H1 (cell line): Measurements from ENCODE around the gene NELFB. TPM values are rescaled to one million over a fixed set of nuclear protein-coding genes. Genes with fewer than 3 reads are reported as not detected.
A peak's percentile ranks its signal among the peaks of the same experiment; 100 is the strongest.

Experiments
- CTCF ChIA-PET: fragments of 300-600 bp; sonication (Branson Sonifier 250); formaldehyde crosslinking; loops from one replicate; lab custom pipeline; 2021; ENCODE audit not compliant: partially characterized antibody; lab: Charles Lee
- POLR2A ChIA-PET: fragments of 300-600 bp; sonication (Branson Sonifier 250); formaldehyde crosslinking; loops from one replicate; lab custom pipeline; 2021; ENCODE audit warnings: inconsistent platforms; ENCODE audit not compliant: partially characterized antibody; lab: Charles Lee
- DNase-seq, 2 experiments: peaks; one replicate each; pipeline versions ENCODE4 v3.0.0 to v3.0.0-alpha.2; 2010 to 2022; ENCODE audit warnings: low spot score in 2 of 2, low read depth in 1 of 2, mixed read lengths in 1 of 2
- FAIRE-seq: peaks from 2 replicates; lab custom pipeline; 2011; peaks lifted over from hg19 to GRCh38; lab: Jason Lieb, UNC
- H2AFZ ChIP-seq: 2 replicates; pipeline ENCODE4 v1.8.1; 2012; ENCODE audit warnings: low read length, inconsistent platforms
- H2AK5ac ChIP-seq: 2 replicates; pipeline ENCODE4 v1.6.1; 2013; ENCODE audit warnings: low read depth, low read length
- H2BK120ac ChIP-seq: replicated peaks from 2 replicates; pipeline ENCODE3; 2013; ENCODE audit warnings: low read depth, low read length, inconsistent platforms
- H2BK12ac ChIP-seq: 2 replicates; pipeline ENCODE4 v1.6.1; 2013; ENCODE audit warnings: low read depth, low read length
- H2BK15ac ChIP-seq: 2 replicates; pipeline ENCODE4 v1.6.1; 2013; ENCODE audit warnings: low read length
- H2BK20ac ChIP-seq: 2 replicates; pipeline ENCODE4 v1.6.1; 2013; ENCODE audit warnings: low read length
- H2BK5ac ChIP-seq: 2 replicates; pipeline ENCODE4 v1.6.1; 2013; ENCODE audit warnings: low read depth, low read length
- H3K14ac ChIP-seq: 2 replicates; pipeline ENCODE4 v1.6.1; 2013; ENCODE audit warnings: inconsistent platforms; ENCODE audit not compliant: insufficient read length
- H3K18ac ChIP-seq: 2 replicates; pipeline ENCODE4 v1.6.1; 2013; ENCODE audit warnings: low read length; ENCODE audit errors: extremely low read depth
- H3K23ac ChIP-seq: 2 replicates; pipeline ENCODE4 v1.6.1; 2013; ENCODE audit warnings: inconsistent platforms; ENCODE audit not compliant: insufficient read length
- H3K23me2 ChIP-seq: 2 replicates; pipeline ENCODE4 v1.6.1; 2013; ENCODE audit warnings: low read depth, low read length
- H3K27ac ChIP-seq: 2 replicates; pipeline ENCODE4 v1.6.1; 2011; ENCODE audit warnings: low read depth, low read length, inconsistent platforms
- H3K27me3 ChIP-seq, 4 experiments: replicated peaks in 1 of 4; 1 replicate in 1 of 4; 2 replicates in 3 of 4; pipeline versions ENCODE4 v1.6.1 to v1.8.1; 2011 to 2013; ENCODE audit warnings: low read length in 3 of 4, mild to moderate bottlenecking in 3 of 4, inconsistent platforms in 2 of 4, mixed read lengths in 2 of 4, moderate library complexity in 1 of 4; ENCODE audit not compliant: control insufficient read depth in 3 of 4, insufficient read depth in 3 of 4; ENCODE audit errors: extremely low read depth in 1 of 4
- H3K36me3 ChIP-seq, 4 experiments: 2 replicates each; pipeline versions ENCODE4 v1.6.1 to v1.8.1; 2011 to 2013; ENCODE audit warnings: mild to moderate bottlenecking in 4 of 4, low read length in 3 of 4, moderate library complexity in 2 of 4, control low read depth in 1 of 4, inconsistent platforms in 1 of 4; ENCODE audit not compliant: insufficient read depth in 4 of 4, control insufficient read depth in 2 of 4
- H3K4ac ChIP-seq: replicated peaks from 2 replicates; pipeline ENCODE3; 2013; ENCODE audit warnings: low read length, low read depth, mixed read lengths, inconsistent platforms; ENCODE audit not compliant: insufficient read length
- H3K4me1 ChIP-seq, 4 experiments: replicated peaks in 1 of 4; 1 replicate in 1 of 4; 2 replicates in 3 of 4; pipeline versions ENCODE4 v1.6.1 to v1.8.1; 2011 to 2013; ENCODE audit warnings: low read length in 3 of 4, inconsistent platforms in 2 of 4, mixed read lengths in 1 of 4; ENCODE audit not compliant: insufficient read depth in 4 of 4, control insufficient read depth in 3 of 4
- H3K4me2 ChIP-seq, 2 experiments: 2 replicates each; pipeline versions ENCODE4 v1.6.1 to v1.8.1; 2011 to 2013; ENCODE audit warnings: low read depth in 2 of 2, low read length in 2 of 2, control low read depth in 1 of 2, inconsistent platforms in 1 of 2, mild to moderate bottlenecking in 1 of 2; ENCODE audit not compliant: insufficient read depth in 1 of 2
- H3K4me3 ChIP-seq, 4 experiments: fragments of 200-600, 300-600 bp in 1 of 4; sonication (generic), shearing (Covaris generic), sonication (Bioruptor Twin) in 1 of 4; 2 replicates each; pipeline versions ENCODE4 v1.5.1 to v1.8.1; 2011 to 2016; ENCODE audit warnings: low read length in 4 of 4, low read depth in 3 of 4, control low read depth in 2 of 4, inconsistent platforms in 2 of 4, mild to moderate bottlenecking in 2 of 4, mixed read lengths in 1 of 4, moderate library complexity in 1 of 4; ENCODE audit not compliant: insufficient read depth in 2 of 4; ENCODE audit errors: extremely low read depth in 1 of 4
- H3K56ac ChIP-seq: replicated peaks from 2 replicates; pipeline ENCODE3; 2013; ENCODE audit warnings: low read depth, mild to moderate bottlenecking, mixed read lengths, low read length, inconsistent platforms; ENCODE audit not compliant: insufficient read length
- H3K79me1 ChIP-seq: 2 replicates; pipeline ENCODE4 v1.6.1; 2013; ENCODE audit warnings: low read depth, low read length, control low read depth
- H3K79me2 ChIP-seq, 2 experiments: 2 replicates each; pipeline versions ENCODE4 v1.6.1 to v1.8.1; 2012 to 2013; ENCODE audit warnings: low read length in 2 of 2, mild to moderate bottlenecking in 2 of 2, inconsistent platforms in 1 of 2; ENCODE audit not compliant: insufficient read depth in 2 of 2, control insufficient read depth in 1 of 2
- H3K9ac ChIP-seq, 4 experiments: replicated peaks in 1 of 4; 1 replicate in 1 of 4; 2 replicates in 3 of 4; pipeline versions ENCODE4 v1.6.1 to v1.8.1; 2011 to 2013; ENCODE audit warnings: low read depth in 3 of 4, low read length in 3 of 4, control low read depth in 2 of 4, mild to moderate bottlenecking in 2 of 4, moderate library complexity in 2 of 4, inconsistent platforms in 1 of 4; ENCODE audit errors: extremely low read depth in 1 of 4
- H3K9me3 ChIP-seq, 2 experiments: 2 replicates each; pipeline versions ENCODE4 v1.6.1 to v1.8.1; 2012 to 2013; ENCODE audit warnings: mild to moderate bottlenecking in 2 of 2, moderate library complexity in 2 of 2, control low read depth in 1 of 2, inconsistent platforms in 1 of 2, low read depth in 1 of 2, low read length in 1 of 2, mixed read lengths in 1 of 2; ENCODE audit not compliant: insufficient read depth in 2 of 2
- H4K20me1 ChIP-seq, 2 experiments: replicated peaks in 1 of 2; 2 replicates each; pipeline versions ENCODE3 to v1.8.1; 2011 to 2013; ENCODE audit warnings: inconsistent platforms in 2 of 2, low read length in 2 of 2, mild to moderate bottlenecking in 1 of 2; ENCODE audit not compliant: insufficient read depth in 2 of 2, control insufficient read depth in 1 of 2
- H4K5ac ChIP-seq: 2 replicates; pipeline ENCODE4 v1.6.1; 2013; ENCODE audit warnings: low read length, low read depth, mixed read lengths, inconsistent platforms; ENCODE audit not compliant: insufficient read length
- H4K8ac ChIP-seq: 2 replicates; pipeline ENCODE4 v1.8.0; 2013; ENCODE audit warnings: mild to moderate bottlenecking, moderate library complexity, low read length, inconsistent platforms; ENCODE audit not compliant: insufficient read depth; ENCODE audit errors: extremely low read depth
- H4K91ac ChIP-seq: replicated peaks from 2 replicates; pipeline ENCODE3; 2013; ENCODE audit warnings: low read length, mixed read lengths, inconsistent platforms; ENCODE audit not compliant: insufficient read length
- CBX5 ChIP-seq: fragments of 300-800, 300-1000 bp; sonication (generic); IDR thresholded peaks from 2 replicates; pipeline ENCODE4 v1.7.1; 2016; ENCODE audit warnings: antibody characterized with exemption, low read length, low read depth
- CREB1 ChIP-seq: IDR thresholded peaks from 2 replicates; pipeline ENCODE4 v1.6.1; 2012; ENCODE audit warnings: inconsistent platforms
- EZH2 ChIP-seq: fragments of 200-600 bp; sonication (generic); IDR thresholded peaks from 2 replicates; pipeline ENCODE4 v1.7.1; 2012; ENCODE audit warnings: low read depth, mild to moderate bottlenecking, moderate library complexity, low read length, inconsistent platforms; ENCODE audit not compliant: severe bottlenecking
- POLR2A ChIP-seq, 2 experiments: IDR thresholded peaks; 1 replicate in 1 of 2; 2 replicates in 1 of 2; pipeline ENCODE4 v1.6.1; 2011; ENCODE audit warnings: low read depth in 2 of 2, low read length in 2 of 2, mild to moderate bottlenecking in 2 of 2; ENCODE audit errors: control extremely low read depth in 1 of 2
- RBBP5 ChIP-seq: IDR thresholded peaks from 2 replicates; pipeline ENCODE4 v1.7.1; 2012; ENCODE audit warnings: low read depth, mild to moderate bottlenecking, inconsistent platforms, low read length, moderate library complexity, borderline replicate concordance
- RXRA ChIP-seq: IDR thresholded peaks from 2 replicates; pipeline ENCODE4 v1.6.1; 2011; ENCODE audit warnings: low read depth, mild to moderate bottlenecking, low read length, moderate library complexity; ENCODE audit not compliant: insufficient read depth
- TCF12 ChIP-seq: IDR thresholded peaks from 2 replicates; pipeline ENCODE4 v1.6.1; 2011; ENCODE audit warnings: low read depth, mild to moderate bottlenecking, low read length
- YY1 ChIP-seq: IDR thresholded peaks from 2 replicates; pipeline ENCODE4 v1.6.1; 2011; ENCODE audit warnings: low read depth, mild to moderate bottlenecking, low read length
- WGBS, 2 experiments: shearing (Covaris generic) in 1 of 2; methylation state at CpG; one replicate each; pipeline versions ENCODE4 v1.1.6 to v1.1.7; 2013 to 2015; ENCODE audit warnings: low lambda C conversion rate in 2 of 2, mixed read lengths in 2 of 2, inconsistent platforms in 1 of 2, low coverage in 1 of 2, missing lambda C conversion rate in 1 of 2; ENCODE audit not compliant: insufficient replicate concordance in 2 of 2, insufficient coverage in 1 of 2, insufficient read length in 1 of 2; ENCODE audit errors: extremely low coverage in 1 of 2, missing lambda C conversion rate in 1 of 2; 5-methylcytosine and 5-hydroxymethylcytosine counted together
- polyA plus RNA-seq, 7 experiments: library from polyadenylated mRNA; depleted of rRNA in 3 of 7; stranded (reverse) in 5 of 7; unstranded in 2 of 7; fragments of >200 nt in 5 of 7; fragments of 200-250 nt in 2 of 7; gene quantifications; 1 replicate in 5 of 7; 2 replicates in 1 of 7; 4 replicates in 1 of 7; pipeline versions ENCODE4 v1.2.1 to v1.2.3, GENCODE V29; 2011 to 2013; ENCODE audit warnings: missing spikeins in 2 of 7, mixed read lengths in 2 of 7
- total RNA-seq: library from RNA; stranded (reverse); fragmentation: NEBNext Ultra II Directional; extraction: Animal tissue kit (Norgen Biotek cat#: 25700); gene quantifications from 2 replicates; pipeline ENCODE4 v1.2.1, GENCODE V29; 2021

Gene NELFB
- total and polyA plus RNA-seq, 2 of the 8 experiments (the other 6 are each of a cell fraction or from before 2014, with no cell fraction given), result 57.6 to 78.0 TPM

GRCh38 chr9:137298401-137299202 is 43.5 kb downstream of the NELFB start:
- WGBS, 2 experiments, result 39% methylated on average over 24 of the region's 24 CpGs; no CpG with 5 or more reads in 1 of the 2 experiments
- H2BK20ac ChIP-seq, result no peak overlapping the region
- no peak overlapping the region for H3K56ac ChIP-seq
- no peaks in the 10 kb centered on the region for H3K36me3 ChIP-seq
- H4K20me1 ChIP-seq, result peaks cover 3 to 11% of the 10 kb centered on the region in 2 experiments
- H3K9ac ChIP-seq, result no peak overlapping the region; a peak in 1 of 7 replicates
- ChIA-PET POLR2A (interaction anchor here (1.0 to 10.0 kb wide), 8 partner anchors 16 to 157 kb away, joined by 3 to 129 read pairs (median 4); partner anchors contain the start of genes TOR4A and TUBB4B), CTCF (interaction anchor here (1.3 to 2.6 kb wide), 5 partner anchors 12 to 124 kb away, joined by 3 to 9 read pairs (median 5); partner anchors contain the start of genes EXD3 and NOXA1)
- H3K4me3 ChIP-seq, result peak overlapping the region in 3 of 4 experiments; percentile 83 to 97 (median 84); a peak in 4 of 8 replicates
- no peak overlapping the region for H2BK120ac ChIP-seq
- no peak overlapping the region for H2AK5ac ChIP-seq
- no peak overlapping the region; the same call in 1 of the 2 replicates for H4K8ac ChIP-seq
- H2BK15ac ChIP-seq, result no peak overlapping the region
- no peak overlapping the region; the same call in 1 of the 2 replicates for H3K27ac ChIP-seq
- H4K5ac ChIP-seq, result no peak overlapping the region
- peak overlapping the region; percentile 40; the same call in 1 of the 2 replicates for H2BK12ac ChIP-seq
- peak in 1 of 2 experiments; percentile 71 for DNase-seq
- no peak overlapping the region for H3K23ac ChIP-seq
- no peak overlapping the region for H2AFZ ChIP-seq
- H3K4ac ChIP-seq, result no peak overlapping the region
- no peak for FAIRE-seq
- H3K79me2 ChIP-seq, result peaks cover 0 to 3% of the 10 kb centered on the region in 2 experiments; a peak in 1 of 4 replicates
- H3K27me3 ChIP-seq, result peaks cover 0 to 34% (median 16%) of the 10 kb centered on the region in 4 experiments; a peak in 5 of 7 replicates
- peaks cover 15% of the 10 kb centered on the region for H3K23me2 ChIP-seq
- H3K4me2 ChIP-seq, result peak overlapping the region; percentile 87 to 98
- H2BK5ac ChIP-seq, result peak overlapping the region; percentile 28; the same call in 1 of the 2 replicates
- peaks cover 3 to 39% (median 34%) of the 10 kb centered on the region in 4 experiments for H3K4me1 ChIP-seq
- peaks cover 3% of the 10 kb centered on the region for H3K79me1 ChIP-seq
- H3K14ac ChIP-seq, result no peak overlapping the region
- no peak overlapping the region for H4K91ac ChIP-seq
- H3K18ac ChIP-seq, result 0 out of 2 replicates have a peak overlapping the region, but pooled peaks have one; percentile 51
- peaks cover 0 to 4% of the 10 kb centered on the region in 2 experiments; a peak in 2 of 4 replicates for H3K9me3 ChIP-seq
- no peak for TF ChIP-seq EZH2
- no peak for TF ChIP-seq POLR2A (IDR thresholded peaks at IDR 0.05; ENCODE audit: control extremely low read depth in 1 of 2, low read depth in 2 of 2, low read length in 2 of 2)
- TF ChIP-seq CBX5, result no peak
- no peak for TF ChIP-seq CREB1
- no peak for TF ChIP-seq RBBP5
- TF ChIP-seq TCF12, result no peak
- TF ChIP-seq RXRA, result no peak
- TF ChIP-seq YY1, result no peak
